Mesenchymal stem cell (in vitro differentiated cells and primary cell): ENCODE data around the gene SORL1.

Source experiments
- DNase-seq: peaks from one replicate; pipeline ENCODE4 v3.0.0-alpha.2; 2013
- H2AFZ ChIP-seq: one replicate; pipeline ENCODE4 v1.6.1; 2013; ENCODE audit warnings: low read depth, mild to moderate bottlenecking, control low read depth, inconsistent platforms, low read length, moderate library complexity
- H2AK5ac ChIP-seq: 2 replicates; pipeline ENCODE4 v1.6.1; 2013; ENCODE audit warnings: low read length, moderate library complexity, mild to moderate bottlenecking, inconsistent platforms; ENCODE audit not compliant: severe bottlenecking
- H2BK120ac ChIP-seq: one replicate; pipeline ENCODE4 v1.6.1; 2013; ENCODE audit warnings: low read depth, mild to moderate bottlenecking, inconsistent platforms, low read length, moderate library complexity
- H2BK12ac ChIP-seq, 2 experiments: one replicate each; pipeline ENCODE4 v1.6.1; 2013; ENCODE audit warnings: inconsistent platforms in 2 of 2, low read length in 2 of 2, mild to moderate bottlenecking in 2 of 2, moderate library complexity in 2 of 2, control low read depth in 1 of 2
- H2BK15ac ChIP-seq: one replicate; pipeline ENCODE4 v1.6.1; 2013; ENCODE audit warnings: mild to moderate bottlenecking, low read depth, inconsistent platforms; ENCODE audit not compliant: poor library complexity, severe bottlenecking
- H2BK5ac ChIP-seq: 2 replicates; pipeline ENCODE4 v1.6.1; 2013; ENCODE audit warnings: low read depth, mild to moderate bottlenecking, low read length, control low read depth, inconsistent platforms; ENCODE audit not compliant: poor library complexity, severe bottlenecking
- H3K14ac ChIP-seq, 2 experiments: one replicate each; pipeline ENCODE4 v1.6.1; 2013; ENCODE audit warnings: inconsistent platforms in 2 of 2, low read length in 2 of 2, control low read depth in 1 of 2, mild to moderate bottlenecking in 1 of 2, moderate library complexity in 1 of 2
- H3K18ac ChIP-seq, 2 experiments: one replicate each; pipeline ENCODE4 v1.6.1; 2013; ENCODE audit warnings: inconsistent platforms in 2 of 2, low read length in 2 of 2, control low read depth in 1 of 2, low read depth in 1 of 2, mild to moderate bottlenecking in 1 of 2
- H3K23ac ChIP-seq, 2 experiments: one replicate each; pipeline ENCODE4 v1.6.1; 2013; ENCODE audit warnings: inconsistent platforms in 2 of 2, low read length in 2 of 2, mild to moderate bottlenecking in 2 of 2, moderate library complexity in 2 of 2, control low read depth in 1 of 2
- H3K27ac ChIP-seq: 2 replicates; pipeline ENCODE4 v1.5.1; 2013; ENCODE audit warnings: mild to moderate bottlenecking, moderate library complexity, low read length, control low read depth, inconsistent platforms; ENCODE audit not compliant: poor library complexity, severe bottlenecking
- H3K27me3 ChIP-seq, 2 experiments: 2 replicates each; pipeline versions ENCODE4 v1.6.1 to v1.7.0; 2013; ENCODE audit warnings: low read length in 2 of 2, mild to moderate bottlenecking in 2 of 2, moderate library complexity in 2 of 2, control low read depth in 1 of 2, inconsistent platforms in 1 of 2; ENCODE audit not compliant: control insufficient read depth in 1 of 2, insufficient read depth in 1 of 2
- H3K36me3 ChIP-seq, 2 experiments: 2 replicates each; pipeline versions ENCODE4 v1.6.1 to v1.7.0; 2013; ENCODE audit warnings: low read length in 2 of 2, control low read depth in 1 of 2, inconsistent platforms in 1 of 2, low read depth in 1 of 2, mild to moderate bottlenecking in 1 of 2; ENCODE audit not compliant: insufficient read depth in 2 of 2, control insufficient read depth in 1 of 2
- H3K4ac ChIP-seq, 2 experiments: one replicate each; pipeline ENCODE4 v1.6.1; 2013; ENCODE audit warnings: inconsistent platforms in 2 of 2, low read length in 2 of 2, mild to moderate bottlenecking in 2 of 2, moderate library complexity in 2 of 2, control low read depth in 1 of 2, low read depth in 1 of 2
- H3K4me1 ChIP-seq: 2 replicates; pipeline ENCODE4 v1.6.1; 2013; ENCODE audit warnings: low read depth, low read length, control low read depth; ENCODE audit not compliant: control insufficient read depth, insufficient read depth
- H3K4me2 ChIP-seq: 2 replicates; pipeline ENCODE4 v1.6.1; 2013; ENCODE audit warnings: low read length, mild to moderate bottlenecking, inconsistent platforms; ENCODE audit not compliant: poor library complexity, severe bottlenecking
- H3K4me3 ChIP-seq, 2 experiments: 2 replicates each; pipeline versions ENCODE4 v1.5.1 to v1.7.0; 2013; ENCODE audit warnings: low read length in 2 of 2, mild to moderate bottlenecking in 2 of 2, control low read depth in 1 of 2, low read depth in 1 of 2; ENCODE audit not compliant: insufficient read depth in 1 of 2
- H3K79me1 ChIP-seq: replicated peaks from 2 replicates; pipeline ENCODE4 v1.6.1; 2013; ENCODE audit warnings: mild to moderate bottlenecking, control low read depth, low read length, inconsistent platforms; ENCODE audit not compliant: poor library complexity, severe bottlenecking
- H3K9ac ChIP-seq: 2 replicates; pipeline ENCODE4 v1.7.0; 2013; ENCODE audit warnings: mild to moderate bottlenecking, low read length, moderate library complexity
- H3K9me3 ChIP-seq: 2 replicates; pipeline ENCODE4 v1.7.0; 2013; ENCODE audit warnings: mild to moderate bottlenecking, low read length; ENCODE audit not compliant: control insufficient read depth
- H4K8ac ChIP-seq: one replicate; pipeline ENCODE4 v1.6.1; 2013; ENCODE audit warnings: inconsistent platforms, mild to moderate bottlenecking, low read length, moderate library complexity
- H4K91ac ChIP-seq: one replicate; pipeline ENCODE4 v1.6.1; 2013; ENCODE audit warnings: mild to moderate bottlenecking, low read length, inconsistent platforms
- WGBS: methylation state at CpG from one replicate; pipeline ENCODE4 v1.1.7; 2013; ENCODE audit warnings: mixed read lengths; 5-methylcytosine and 5-hydroxymethylcytosine counted together

SORL1 gene

DNA sequence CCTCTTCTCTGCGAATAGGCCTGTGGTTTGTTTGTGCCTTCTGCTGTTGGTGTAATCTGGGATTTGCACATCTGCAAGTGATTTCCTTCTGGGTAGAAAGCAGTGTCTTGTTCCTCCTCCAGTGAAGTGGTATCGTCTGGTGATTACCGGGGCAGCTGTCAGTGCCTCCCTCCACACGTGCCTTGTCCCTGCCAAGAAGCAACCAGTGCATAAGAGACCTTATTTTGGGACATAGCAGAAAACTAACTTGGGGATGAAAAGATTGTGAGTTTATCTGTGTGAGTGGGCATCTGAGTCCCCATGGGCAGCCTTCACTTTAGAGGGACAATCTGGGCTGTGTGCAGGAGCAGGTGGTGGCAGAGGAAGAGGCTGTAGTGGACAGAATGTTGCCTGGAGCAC lies 72.1 kb downstream of the SORL1 start:
- no peak overlapping the region for H4K8ac ChIP-seq
- no peak overlapping the region for H2BK12ac ChIP-seq
- H3K4me3 ChIP-seq: no peak overlapping the region
- H2BK5ac ChIP-seq: no peak overlapping the region
- no peak overlapping the region for H3K9ac ChIP-seq
- DNase-seq: no peak
- no peak overlapping the region for H2BK15ac ChIP-seq
- H3K4me2 ChIP-seq: no peak overlapping the region
- H2BK120ac ChIP-seq: no peak overlapping the region
- no peak overlapping the region for H3K14ac ChIP-seq
- H4K91ac ChIP-seq: no peak overlapping the region
- no peak overlapping the region for H3K27ac ChIP-seq
- no peak overlapping the region for H3K4ac ChIP-seq
- no peaks in the 10 kb centered on the region for H3K79me1 ChIP-seq
- H3K36me3 ChIP-seq: no peaks in the 10 kb centered on the region
- H2AK5ac ChIP-seq: no peak overlapping the region
- H2AFZ ChIP-seq: no peak overlapping the region
- H3K23ac ChIP-seq: no peak overlapping the region
- H3K9me3 ChIP-seq: peaks cover 9% of the 10 kb centered on the region
- H3K18ac ChIP-seq: no peak overlapping the region
- H3K4me1 ChIP-seq: no peaks in the 10 kb centered on the region
- 90% methylated on average over 4 of the region's 4 CpGs for WGBS
- no peaks in the 10 kb centered on the region for H3K27me3 ChIP-seq

- no peaks in the 10 kb centered on the region for H3K79me1 ChIP-seq
- H3K36me3 ChIP-seq: no peaks in the 10 kb centered on the region
- peaks cover 18% of the 10 kb centered on the region for H3K9me3 ChIP-seq
- no peak for DNase-seq
- H3K4me2 ChIP-seq: no peak overlapping the region
- no peak overlapping the region for H3K4ac ChIP-seq
- H3K14ac ChIP-seq: no peak overlapping the region
- no peak overlapping the region for H2BK12ac ChIP-seq
- no peak overlapping the region for H4K91ac ChIP-seq
- H3K4me3 ChIP-seq: no peak overlapping the region
- no peak overlapping the region for H2BK120ac ChIP-seq
- no peak overlapping the region for H3K9ac ChIP-seq
- H2BK5ac ChIP-seq: no peak overlapping the region
- H2AK5ac ChIP-seq: no peak overlapping the region
- H2BK15ac ChIP-seq: no peak overlapping the region
- no peak overlapping the region for H4K8ac ChIP-seq
- no peak overlapping the region for H2AFZ ChIP-seq
- no peaks in the 10 kb centered on the region for H3K27me3 ChIP-seq
- H3K23ac ChIP-seq: no peak overlapping the region
- no peak overlapping the region for H3K18ac ChIP-seq
- no peaks in the 10 kb centered on the region for H3K4me1 ChIP-seq
- H3K27ac ChIP-seq: no peak overlapping the region
Observed at GRCh38 chr11:121525376-121525775, 73.3 kb downstream of the SORL1 start.

DNA sequence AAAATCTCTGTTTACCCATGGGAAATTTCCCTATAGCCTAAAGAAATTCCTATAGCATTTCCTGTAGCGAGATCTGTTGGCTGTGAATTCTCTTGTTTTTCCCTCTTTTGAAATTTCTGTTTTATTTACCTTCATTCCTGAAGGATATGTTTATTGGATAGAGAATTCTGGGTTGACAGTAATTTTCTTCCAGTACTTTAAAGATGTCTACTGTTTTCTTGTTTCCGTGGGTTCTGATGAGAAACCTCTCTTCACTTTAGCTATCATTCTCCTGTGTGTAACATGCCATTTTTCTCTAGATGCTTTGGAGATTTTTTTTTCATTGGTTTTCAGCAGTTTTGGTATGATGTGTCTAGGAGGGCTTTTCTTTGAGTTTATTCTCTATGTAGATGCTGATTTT lies 78.1 kb downstream of the SORL1 start:
- no peak overlapping the region for H3K23ac ChIP-seq
- no peak overlapping the region for H4K8ac ChIP-seq
- no peak overlapping the region for H3K27ac ChIP-seq
- no peak overlapping the region for H3K9ac ChIP-seq
- no peak for DNase-seq
- H3K27me3 ChIP-seq: peaks cover 0 to 8% of the 10 kb centered on the region in 2 experiments
- no peak overlapping the region for H3K18ac ChIP-seq
- H3K36me3 ChIP-seq: no peaks in the 10 kb centered on the region
- no peaks in the 10 kb centered on the region for H3K4me1 ChIP-seq
- H2AK5ac ChIP-seq: no peak overlapping the region
- no peak overlapping the region for H3K4ac ChIP-seq
- H2BK12ac ChIP-seq: no peak overlapping the region
- H3K14ac ChIP-seq: no peak overlapping the region
- no peak overlapping the region for H2AFZ ChIP-seq
- H4K91ac ChIP-seq: no peak overlapping the region
- H2BK15ac ChIP-seq: no peak overlapping the region
- H3K79me1 ChIP-seq: no peaks in the 10 kb centered on the region
- H3K4me3 ChIP-seq: no peak overlapping the region
- H3K4me2 ChIP-seq: no peak overlapping the region
- H2BK120ac ChIP-seq: no peak overlapping the region
- H2BK5ac ChIP-seq: no peak overlapping the region
- no CpG with 5 or more reads among the region's 2 CpGs for WGBS
- H3K9me3 ChIP-seq: peaks cover 22% of the 10 kb centered on the region

- Histone ChIP-seq H2AFZ (no peak overlapping the region), H3K36me3 (no peaks in the 10 kb centered on the region), H4K91ac (no peak overlapping the region), H3K4me3 (no peak overlapping the region), H2BK120ac (no peak overlapping the region), H4K8ac (no peak overlapping the region), H3K27ac (no peak overlapping the region), H3K9ac (no peak overlapping the region), H3K27me3 (peaks cover 0 to 31% of the 10 kb centered on the region in 2 experiments), H2AK5ac (no peak overlapping the region), H3K9me3 (peaks cover 17% of the 10 kb centered on the region), H3K23ac (no peak overlapping the region), H3K4me1 (no peaks in the 10 kb centered on the region), H3K4me2 (no peak overlapping the region), H2BK15ac (no peak overlapping the region), H3K18ac (no peak overlapping the region), H3K4ac (no peak overlapping the region), H3K79me1 (no peaks in the 10 kb centered on the region), H2BK12ac (no peak overlapping the region), H3K14ac (no peak overlapping the region), H2BK5ac (no peak overlapping the region)
- 90% methylated on average over 1 of the region's 3 CpGs for WGBS
- no peak for DNase-seq
Observed at GRCh38 chr11:121533601-121534000, 81.5 kb downstream of the SORL1 start.
